Keratinocyte (primary cell): ENCODE measurements around the gene S100A6. TPM values are rescaled to one million over a fixed set of nuclear protein-coding genes. Genes with fewer than 3 reads are reported as not detected.

ENCODE experiments used
- DNase-seq: peaks from one replicate; pipeline ENCODE4 v3.0.0-alpha.2; 2011; ENCODE audit warnings: low read depth, missing footprints, low spot score
- FAIRE-seq: peaks from 2 replicates; lab custom pipeline; 2011; peaks lifted over from hg19 to GRCh38; lab: Jason Lieb, UNC
- H2AFZ ChIP-seq: 2 replicates; pipeline ENCODE4 v1.6.0; 2012; ENCODE audit warnings: low read length, control low read depth, inconsistent platforms; ENCODE audit not compliant: control insufficient read depth
- H3K27ac ChIP-seq: 2 replicates; pipeline ENCODE4 v1.5.1; 2011; ENCODE audit warnings: low read length; ENCODE audit not compliant: control insufficient read depth, insufficient read depth
- H3K27me3 ChIP-seq: 3 replicates; pipeline ENCODE4 v1.6.0; 2011; ENCODE audit warnings: low read length; ENCODE audit not compliant: control insufficient read depth, insufficient read depth; ENCODE audit errors: extremely low read depth
- H3K36me3 ChIP-seq, 2 experiments: 2 replicates in 1 of 2; 3 replicates in 1 of 2; pipeline ENCODE4 v1.5.1; 2011; ENCODE audit warnings: low read length in 2 of 2, mild to moderate bottlenecking in 1 of 2; ENCODE audit not compliant: control insufficient read depth in 2 of 2, insufficient read depth in 2 of 2; ENCODE audit errors: extremely low read depth in 1 of 2
- H3K4me1 ChIP-seq: 3 replicates; pipeline ENCODE4 v1.5.1; 2011; ENCODE audit warnings: low read length; ENCODE audit not compliant: control insufficient read depth, insufficient read depth; ENCODE audit errors: extremely low read depth
- H3K4me2 ChIP-seq: 3 replicates; pipeline ENCODE4 v1.6.0; 2011; ENCODE audit warnings: low read depth, low read length; ENCODE audit not compliant: control insufficient read depth, insufficient read depth; ENCODE audit errors: extremely low read depth
- H3K4me3 ChIP-seq, 3 experiments: fragments of 200-600 bp in 1 of 3; sonication (generic) in 1 of 3; 2 replicates in 2 of 3; 3 replicates in 1 of 3; pipeline ENCODE4 v1.5.1; 2011 to 2016; ENCODE audit warnings: low read length in 3 of 3, mild to moderate bottlenecking in 3 of 3, control low read depth in 2 of 3, inconsistent platforms in 1 of 3, low read depth in 1 of 3, mixed read lengths in 1 of 3, mixed run types in 1 of 3, moderate library complexity in 1 of 3; ENCODE audit not compliant: control insufficient read depth in 2 of 3, insufficient read depth in 2 of 3; ENCODE audit errors: extremely low read depth in 1 of 3
- H3K79me2 ChIP-seq: 2 replicates; pipeline ENCODE4 v1.6.0; 2012; ENCODE audit warnings: low read length; ENCODE audit not compliant: control insufficient read depth, insufficient read depth
- H3K9ac ChIP-seq: 3 replicates; pipeline ENCODE4 v1.6.0; 2011; ENCODE audit warnings: low read length; ENCODE audit not compliant: control insufficient read depth, insufficient read depth; ENCODE audit errors: extremely low read depth
- H3K9me1 ChIP-seq: 3 replicates; pipeline ENCODE4 v1.6.0; 2011; ENCODE audit warnings: low read length; ENCODE audit not compliant: control insufficient read depth, insufficient read depth; ENCODE audit errors: extremely low read depth
- H3K9me3 ChIP-seq: 2 replicates; pipeline ENCODE4 v1.5.1; 2012; ENCODE audit warnings: low read depth, low read length; ENCODE audit not compliant: control insufficient read depth
- H4K20me1 ChIP-seq: 3 replicates; pipeline ENCODE4 v1.6.0; 2011; ENCODE audit warnings: low read length; ENCODE audit not compliant: control insufficient read depth, insufficient read depth; ENCODE audit errors: extremely low read depth
- EZH2 ChIP-seq: IDR thresholded peaks from one replicate; pipeline ENCODE4 v1.6.1; 2012; ENCODE audit warnings: inconsistent platforms, mild to moderate bottlenecking, low read length, moderate library complexity
- dilution Hi-C: fragments of 300-500 bp; cut with MboI; formaldehyde crosslinking; loops from one replicate; pipeline ENCODE4 v1.7.0; 2020; ENCODE audit warnings: low sequenced_read_pairs; ENCODE audit not compliant: extremely low pct_ligation_motif_present
- polyA plus RNA-seq, 5 experiments: library from polyadenylated mRNA; depleted of rRNA in 3 of 5; stranded (reverse) in 3 of 5; stranded (forward) in 1 of 5; unstranded in 1 of 5; fragments of >200 nt; gene quantifications; 1 replicate in 1 of 5; 2 replicates in 3 of 5; 3 replicates in 1 of 5; pipeline versions ENCODE4 v1.2.1 to v1.2.3, GENCODE V29; 2011 to 2012; ENCODE audit warnings: missing spikeins in 2 of 5, low read depth in 1 of 5, low replicate concordance in 1 of 5
- TF ChIP-seq, protein P1 (sequence below), 3 experiments: IDR thresholded peaks in 1 of 3; conservative IDR thresholded peaks in 1 of 3; optimal IDR thresholded peaks in 1 of 3; 2 replicates in 2 of 3; 3 replicates in 1 of 3; pipeline versions ENCODE3 to v1.5.1; 2011; ENCODE audit warnings: low read length in 3 of 3, mild to moderate bottlenecking in 3 of 3, moderate library complexity in 2 of 3, control low read depth in 1 of 3, inconsistent platforms in 1 of 3; ENCODE audit not compliant: insufficient read depth in 2 of 3; ENCODE audit errors: extremely low read depth in 1 of 3

Gene S100A6
- polyA plus RNA-seq, 1 donor (not counting 4 experiments of a cell fraction or from before 2014, with no cell fraction given), result 2,598 TPM

DNA sequence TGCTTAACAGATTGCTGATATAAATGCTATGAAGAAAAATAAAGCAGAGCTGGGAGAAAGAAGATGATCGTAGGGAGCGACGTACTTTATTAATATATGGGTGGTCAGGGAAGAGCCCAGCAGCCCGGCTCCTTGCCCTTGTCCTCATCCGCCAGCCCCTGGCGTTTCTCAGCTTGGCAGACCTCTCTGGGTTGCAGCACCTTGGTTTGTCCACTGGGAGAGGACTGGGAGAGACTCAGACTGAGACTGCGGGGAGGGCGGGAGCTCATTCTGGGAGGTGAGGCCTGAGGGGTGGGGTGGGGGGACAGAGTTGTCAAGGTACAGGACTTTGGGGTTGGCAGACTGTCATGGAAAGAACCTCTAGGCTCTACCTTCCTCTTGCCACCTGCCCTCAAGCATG is 16.5 kb upstream of the S100A6 start:
- H3K79me2 ChIP-seq, result no peaks in the 10 kb centered on the region
- no peak overlapping the region for H3K4me3 ChIP-seq
- no peaks in the 10 kb centered on the region for H3K9me3 ChIP-seq
- H3K9me1 ChIP-seq, result no peaks in the 10 kb centered on the region
- no peak overlapping the region for H2AFZ ChIP-seq
- peaks cover 16 to 36% of the 10 kb centered on the region in 2 experiments for H3K36me3 ChIP-seq
- no peaks in the 10 kb centered on the region for H3K27me3 ChIP-seq
- no peaks in the 10 kb centered on the region for H4K20me1 ChIP-seq
- H3K4me1 ChIP-seq, result peaks cover 39% of the 10 kb centered on the region
- no peak overlapping the region for H3K27ac ChIP-seq
- H3K4me2 ChIP-seq, result no peak overlapping the region
- dilution Hi-C loops, result no loop called here
- H3K9ac ChIP-seq, result no peak overlapping the region
- DNase-seq (no peak), FAIRE-seq (no peak)
- TF ChIP-seq, protein P1, sequence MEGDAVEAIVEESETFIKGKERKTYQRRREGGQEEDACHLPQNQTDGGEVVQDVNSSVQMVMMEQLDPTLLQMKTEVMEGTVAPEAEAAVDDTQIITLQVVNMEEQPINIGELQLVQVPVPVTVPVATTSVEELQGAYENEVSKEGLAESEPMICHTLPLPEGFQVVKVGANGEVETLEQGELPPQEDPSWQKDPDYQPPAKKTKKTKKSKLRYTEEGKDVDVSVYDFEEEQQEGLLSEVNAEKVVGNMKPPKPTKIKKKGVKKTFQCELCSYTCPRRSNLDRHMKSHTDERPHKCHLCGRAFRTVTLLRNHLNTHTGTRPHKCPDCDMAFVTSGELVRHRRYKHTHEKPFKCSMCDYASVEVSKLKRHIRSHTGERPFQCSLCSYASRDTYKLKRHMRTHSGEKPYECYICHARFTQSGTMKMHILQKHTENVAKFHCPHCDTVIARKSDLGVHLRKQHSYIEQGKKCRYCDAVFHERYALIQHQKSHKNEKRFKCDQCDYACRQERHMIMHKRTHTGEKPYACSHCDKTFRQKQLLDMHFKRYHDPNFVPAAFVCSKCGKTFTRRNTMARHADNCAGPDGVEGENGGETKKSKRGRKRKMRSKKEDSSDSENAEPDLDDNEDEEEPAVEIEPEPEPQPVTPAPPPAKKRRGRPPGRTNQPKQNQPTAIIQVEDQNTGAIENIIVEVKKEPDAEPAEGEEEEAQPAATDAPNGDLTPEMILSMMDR (optimal IDR thresholded peaks at IDR 0.05 in 1 of 3, IDR thresholded peaks at IDR 0.05 in 1 of 3, conservative IDR thresholded peaks at IDR 0.05 in 1 of 3; ENCODE audit: extremely low read depth in 1 of 3, insufficient read depth in 2 of 3, low read length in 3 of 3), result peak in 1 of 3 experiments; percentile 30
- TF ChIP-seq EZH2, result no peak

DNA sequence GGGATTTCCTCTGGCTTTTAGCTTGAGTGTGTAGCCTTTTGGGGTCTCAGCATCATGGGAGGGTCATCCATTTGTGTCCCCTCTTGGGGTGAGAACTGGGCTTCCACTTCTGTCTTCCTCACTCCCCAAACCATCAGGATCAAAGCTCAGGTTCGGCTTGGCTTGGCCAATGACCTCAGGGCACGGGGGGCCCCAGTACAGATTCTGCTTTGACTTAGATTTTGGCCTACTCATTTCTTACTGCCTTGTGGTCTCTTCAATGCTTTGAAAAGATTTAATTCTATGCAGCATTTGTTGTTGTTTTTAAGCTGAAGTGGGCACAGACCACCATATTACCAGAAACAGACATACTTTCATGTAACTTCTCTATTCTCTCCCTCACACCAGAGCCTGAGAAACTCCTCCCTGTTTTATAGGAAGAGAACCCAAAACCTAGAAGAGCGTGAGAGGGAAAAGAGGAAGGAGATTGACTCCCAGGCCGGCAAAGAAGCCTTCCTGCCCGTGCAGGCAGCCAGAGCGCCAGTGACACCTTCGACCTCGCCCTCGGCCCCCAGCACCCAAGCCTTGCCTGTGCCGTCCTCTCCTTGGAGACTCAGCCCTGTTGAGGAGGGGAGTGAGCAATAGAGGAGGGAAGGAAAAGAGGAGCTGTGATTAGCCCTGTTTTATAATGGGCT is 15.2 kb upstream of the S100A6 start:
- peaks cover 50% of the 10 kb centered on the region for H3K4me1 ChIP-seq
- H3K36me3 ChIP-seq, result peaks cover 16 to 35% of the 10 kb centered on the region in 2 experiments
- H3K9ac ChIP-seq, result peak overlapping the region; percentile 16
- no peaks in the 10 kb centered on the region for H4K20me1 ChIP-seq
- FAIRE-seq (no peak), DNase-seq (no peak)
- H3K27ac ChIP-seq, result peak overlapping the region; percentile 63
- no peaks in the 10 kb centered on the region for H3K27me3 ChIP-seq
- no peaks in the 10 kb centered on the region for H3K9me1 ChIP-seq
- dilution Hi-C loops, result no loop called here
- no peak overlapping the region for H3K4me3 ChIP-seq
- no peak overlapping the region for H3K4me2 ChIP-seq
- H2AFZ ChIP-seq, result no peak overlapping the region
- no peaks in the 10 kb centered on the region for H3K9me3 ChIP-seq
- TF ChIP-seq, protein P1 (optimal IDR thresholded peaks at IDR 0.05 in 1 of 3, IDR thresholded peaks at IDR 0.05 in 1 of 3, conservative IDR thresholded peaks at IDR 0.05 in 1 of 3; ENCODE audit: extremely low read depth in 1 of 3, insufficient read depth in 2 of 3, low read length in 3 of 3), result no peak
- TF ChIP-seq EZH2, result no peak
- no peaks in the 10 kb centered on the region for H3K79me2 ChIP-seq
